Measurements from ENCODE around the gene COMMD8.

Gene COMMD8

DNA sequence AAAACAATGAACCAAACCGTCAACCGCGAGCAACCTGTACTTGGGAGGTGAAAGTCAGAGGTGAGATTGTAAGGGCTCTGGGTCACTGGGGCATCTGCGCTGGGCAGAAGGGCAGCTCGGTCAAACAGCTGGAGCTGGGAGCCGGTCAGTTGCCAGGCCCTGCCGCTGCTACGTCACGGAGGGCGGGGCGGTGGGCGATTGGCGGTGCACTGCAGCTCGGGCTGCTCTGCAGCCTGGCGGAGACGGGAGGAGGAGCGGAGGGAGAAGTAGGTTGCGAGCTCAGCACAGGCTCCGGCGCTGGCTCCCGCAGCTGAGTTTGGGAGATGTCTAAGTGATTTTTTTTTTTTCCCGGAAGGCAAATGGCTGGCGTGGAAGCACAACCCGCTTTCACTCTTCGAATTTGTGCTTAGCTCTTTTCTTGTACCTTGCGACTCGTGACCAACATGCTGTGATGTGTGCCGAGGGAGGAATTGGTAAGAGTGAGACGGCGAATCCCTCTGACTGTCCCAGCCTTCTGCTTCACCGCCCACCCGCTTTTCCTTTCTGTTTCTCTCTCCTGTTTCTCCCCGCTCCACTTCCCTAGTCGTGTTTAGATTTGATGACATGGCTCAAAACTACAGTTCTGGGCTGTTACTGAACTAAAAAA lies 21.7 kb upstream of the COMMD8 start, which contains the start of gene ATP10D:
TSS of gene ATP10D (plus strand) at position 229 of the 646 bp plus-strand sequence. CDS start 27,266 bp downstream, outside the sequence.
- peak within 1 kb of the TSS; percentile 91 for H3K27ac Mint-ChIP-seq
- peak; percentile 83 for DNase-seq
- peak within 1 kb of the TSS; percentile 85 for H3K4me3 Mint-ChIP-seq
- peaks cover 29% of the 10 kb centered on the region for H3K4me1 Mint-ChIP-seq (ENCODE audit: low read depth)
- H3K36me3 Mint-ChIP-seq (ENCODE audit: low read depth), result peaks cover 7% of the 10 kb centered on the region
- no peaks in the 10 kb centered on the region for H3K9me3 Mint-ChIP-seq
- no peaks in the 10 kb centered on the region for H3K27me3 Mint-ChIP-seq

DNA sequence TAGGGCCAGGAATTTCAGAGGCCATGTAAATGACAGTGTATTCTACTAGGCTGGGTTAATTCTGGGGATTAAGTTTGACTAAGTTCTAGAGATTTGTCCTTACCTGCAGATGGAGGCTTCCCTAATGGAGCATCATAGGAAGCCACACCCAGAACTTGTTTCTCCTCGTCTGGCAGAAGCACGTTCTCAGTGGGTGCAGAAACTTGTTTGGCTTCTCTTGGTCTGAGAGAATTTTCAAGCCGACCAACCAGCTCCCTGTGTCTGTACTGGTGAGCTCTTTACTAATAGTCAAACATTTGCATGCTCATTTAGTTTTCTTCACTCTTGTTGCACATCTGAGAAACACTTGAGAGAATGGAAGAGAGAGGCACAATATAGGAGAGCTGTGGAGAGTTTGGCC lies 20.7 kb upstream of the COMMD8 start:
- Mint-ChIP-seq H3K27ac (peak overlapping the region; percentile 47), H3K9me3 (no peaks in the 10 kb centered on the region), H3K4me3 (peak overlapping the region; percentile 85), H3K36me3 (ENCODE audit: low read depth) (peaks cover 7% of the 10 kb centered on the region), H3K27me3 (no peaks in the 10 kb centered on the region), H3K4me1 (ENCODE audit: low read depth) (peaks cover 27% of the 10 kb centered on the region)
- no peak for DNase-seq

DNA sequence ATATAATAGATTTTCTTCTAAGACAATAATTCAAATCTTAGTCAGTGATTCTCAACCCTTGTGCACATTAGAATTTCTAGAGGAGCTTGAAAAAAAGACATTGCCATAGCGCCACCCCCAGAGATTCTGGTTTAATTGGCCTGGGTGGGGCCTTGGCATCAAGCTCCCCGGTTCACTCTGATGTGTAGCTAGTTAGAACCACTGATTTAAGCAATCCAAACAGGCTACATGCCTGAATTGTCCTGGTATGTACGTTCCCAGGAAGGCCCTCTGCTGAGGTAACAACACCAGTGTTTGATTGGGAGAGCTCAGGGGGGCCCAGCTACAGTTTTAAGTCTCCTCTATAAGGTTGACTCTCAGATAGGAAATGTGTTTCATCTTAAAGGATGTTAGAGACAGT lies 20.2 kb upstream of the COMMD8 start:
- Mint-ChIP-seq H3K27ac (no peak overlapping the region), H3K4me3 (no peak overlapping the region), H3K27me3 (no peaks in the 10 kb centered on the region), H3K36me3 (ENCODE audit: low read depth) (peaks cover 7% of the 10 kb centered on the region), H3K4me1 (ENCODE audit: low read depth) (peaks cover 27% of the 10 kb centered on the region), H3K9me3 (no peaks in the 10 kb centered on the region)
- no peak for DNase-seq

DNA sequence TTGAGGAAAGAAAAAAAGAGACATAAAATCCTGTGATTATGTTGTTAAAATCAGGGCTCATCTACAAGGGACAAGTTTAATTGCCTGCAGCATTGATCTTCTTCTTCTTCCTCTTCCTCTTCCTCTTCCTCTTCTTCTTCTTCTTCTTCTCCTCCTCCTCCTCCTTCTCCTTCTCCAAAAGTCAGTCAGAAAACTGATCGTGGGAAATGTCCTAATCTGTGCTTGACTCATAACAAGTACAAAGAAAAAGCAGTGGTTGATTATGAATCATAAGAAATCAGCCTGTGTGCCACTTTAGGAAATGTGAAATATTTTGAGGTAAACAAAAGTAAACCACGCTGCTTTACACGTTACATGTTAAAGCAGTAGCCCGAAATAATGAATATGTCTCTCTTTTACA lies 18.8 kb upstream of the COMMD8 start:
- H3K4me1 Mint-ChIP-seq (ENCODE audit: low read depth), result peaks cover 27% of the 10 kb centered on the region
- no peak for DNase-seq
- H3K36me3 Mint-ChIP-seq (ENCODE audit: low read depth), result peaks cover 7% of the 10 kb centered on the region
- H3K9me3 Mint-ChIP-seq, result no peaks in the 10 kb centered on the region
- H3K27ac Mint-ChIP-seq, result no peak overlapping the region
- no peaks in the 10 kb centered on the region for H3K27me3 Mint-ChIP-seq
- no peak overlapping the region for H3K4me3 Mint-ChIP-seq

DNA sequence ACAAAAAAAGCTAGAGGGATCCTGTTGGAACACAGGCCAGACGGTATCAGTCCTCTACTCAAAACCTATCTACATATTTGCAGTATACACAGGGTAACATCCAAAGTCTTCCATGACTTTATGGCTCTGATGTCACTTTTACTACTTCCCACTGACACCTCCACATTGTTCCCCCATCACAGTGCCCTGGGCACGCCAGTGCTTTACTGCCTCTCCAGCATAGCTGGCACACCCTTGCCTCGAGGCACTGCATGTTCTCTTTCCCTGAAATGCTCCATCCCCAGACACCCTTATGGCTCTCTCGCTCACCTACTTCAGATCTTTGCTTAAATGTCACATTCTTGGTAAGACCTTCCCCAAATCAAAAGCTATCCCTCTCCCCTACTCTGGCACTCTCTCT lies 15.3 kb upstream of the COMMD8 start:
- Mint-ChIP-seq H3K4me3 (no peak overlapping the region), H3K27ac (no peak overlapping the region)

DNA sequence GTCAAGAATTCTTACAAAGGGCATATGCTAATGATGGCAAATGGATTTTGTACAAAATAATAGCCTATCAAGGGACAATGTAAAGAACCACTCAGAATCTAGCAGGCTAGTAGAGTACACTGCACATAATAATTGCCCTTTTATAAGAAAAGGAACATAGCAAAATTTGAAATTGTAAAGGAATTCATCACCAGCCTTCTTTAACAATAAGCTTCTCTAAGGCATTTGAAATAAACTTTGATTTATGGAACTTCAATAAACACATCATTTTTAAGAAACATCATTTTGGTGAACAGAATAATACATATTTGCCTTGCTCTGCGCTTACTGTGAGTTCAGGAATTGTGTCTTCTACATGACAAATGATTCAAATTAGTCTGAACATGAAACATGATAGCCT lies 11.9 kb upstream of the COMMD8 start:
- no peak overlapping the region for H3K27ac Mint-ChIP-seq
- H3K36me3 Mint-ChIP-seq (ENCODE audit: low read depth), result no peaks in the 10 kb centered on the region
- H3K9me3 Mint-ChIP-seq, result no peaks in the 10 kb centered on the region
- no peak for DNase-seq
- H3K4me1 Mint-ChIP-seq (ENCODE audit: low read depth), result no peaks in the 10 kb centered on the region
- H3K4me3 Mint-ChIP-seq, result no peak overlapping the region
- peaks cover 7% of the 10 kb centered on the region for H3K27me3 Mint-ChIP-seq

More for the DNA sequence above, 15.3 kb upstream of the COMMD8 start:
- H3K36me3 Mint-ChIP-seq (ENCODE audit: low read depth), result no peaks in the 10 kb centered on the region
- no peaks in the 10 kb centered on the region for H3K27me3 Mint-ChIP-seq
- H3K4me1 Mint-ChIP-seq (ENCODE audit: low read depth), result peaks cover 5% of the 10 kb centered on the region
- DNase-seq, result no peak
- no peaks in the 10 kb centered on the region for H3K9me3 Mint-ChIP-seq

DNA sequence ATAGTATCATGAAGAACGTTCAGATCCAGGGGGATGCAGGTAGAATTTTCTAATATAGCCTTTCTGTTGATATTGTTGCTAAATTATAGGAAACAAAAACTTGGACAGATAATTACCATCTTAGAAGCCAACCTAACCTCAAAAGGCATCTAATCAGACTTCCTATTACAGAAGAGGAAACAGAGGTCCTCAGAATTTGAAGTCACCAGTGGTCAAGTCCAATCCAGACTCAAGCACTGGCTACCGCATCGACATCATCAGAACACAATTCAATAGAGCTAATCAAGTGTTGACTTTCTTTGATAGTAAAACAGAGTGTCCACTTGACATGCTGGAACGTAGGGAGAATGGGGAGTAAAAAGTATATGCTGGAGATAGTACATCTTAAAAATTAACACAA lies 11.3 kb upstream of the COMMD8 start:
- DNase-seq, result no peak
- Mint-ChIP-seq H3K9me3 (no peaks in the 10 kb centered on the region), H3K27me3 (peaks cover 7% of the 10 kb centered on the region), H3K36me3 (ENCODE audit: low read depth) (no peaks in the 10 kb centered on the region), H3K4me3 (no peak overlapping the region), H3K27ac (no peak overlapping the region), H3K4me1 (ENCODE audit: low read depth) (no peaks in the 10 kb centered on the region)

DNA sequence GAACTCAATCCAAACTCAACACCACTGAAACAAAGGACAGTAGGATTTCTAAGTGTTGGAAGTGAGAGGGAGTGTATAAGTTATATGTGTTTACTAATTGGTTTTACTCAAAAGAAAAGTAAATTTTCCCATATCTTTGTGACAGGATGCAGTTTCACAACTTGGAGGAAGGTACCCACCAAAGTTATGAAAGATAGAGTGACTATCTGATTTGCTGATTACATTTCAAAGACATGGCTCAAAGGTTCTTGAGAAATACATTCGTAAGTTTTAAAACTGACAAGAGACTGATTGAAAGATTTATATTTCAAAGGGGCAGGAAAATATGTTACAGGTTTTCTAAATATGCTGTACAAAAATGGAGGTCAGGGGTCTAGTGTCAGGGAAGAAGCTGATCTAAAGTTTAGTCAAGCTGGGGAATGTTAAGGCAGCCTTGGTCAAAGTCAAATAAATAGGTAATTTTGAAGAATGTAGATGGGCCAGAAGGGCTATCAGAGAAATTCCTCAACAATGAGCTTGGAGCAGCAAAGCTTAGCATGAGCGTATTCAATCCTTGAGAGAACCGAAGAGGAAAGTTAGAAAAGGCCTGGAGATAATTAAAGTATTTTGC lies 9.7 kb upstream of the COMMD8 start:
- Mint-ChIP-seq H3K27me3 (peaks cover 7% of the 10 kb centered on the region), H3K4me3 (no peak overlapping the region), H3K4me1 (ENCODE audit: low read depth) (no peaks in the 10 kb centered on the region), H3K27ac (no peak overlapping the region), H3K9me3 (no peaks in the 10 kb centered on the region), H3K36me3 (ENCODE audit: low read depth) (no peaks in the 10 kb centered on the region)
- DNase-seq, result no peak

DNA sequence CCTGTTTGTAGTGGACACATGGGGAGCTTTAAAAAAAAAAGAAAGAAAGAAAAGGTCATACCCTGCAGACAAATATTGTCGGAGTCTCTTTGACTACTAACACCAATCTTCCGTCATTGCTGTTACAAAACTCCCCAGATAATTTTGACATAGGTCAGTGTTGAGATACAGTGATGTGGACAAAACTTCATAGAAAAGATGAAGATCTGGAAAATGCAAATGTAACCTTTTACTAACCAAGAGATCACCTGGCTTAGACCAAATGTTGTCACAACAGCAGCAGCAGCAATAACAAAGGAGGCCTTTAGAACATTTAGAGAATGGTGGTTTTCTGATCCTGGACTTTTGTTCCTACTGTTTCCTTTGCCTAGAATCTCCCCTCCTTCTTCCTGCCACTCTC lies 8.1 kb upstream of the COMMD8 start:
- Mint-ChIP-seq H3K36me3 (ENCODE audit: low read depth) (no peaks in the 10 kb centered on the region), H3K27me3 (peaks cover 7% of the 10 kb centered on the region), H3K27ac (no peak overlapping the region), H3K9me3 (no peaks in the 10 kb centered on the region), H3K4me3 (no peak overlapping the region), H3K4me1 (ENCODE audit: low read depth) (no peaks in the 10 kb centered on the region)
- DNase-seq, result no peak

DNA sequence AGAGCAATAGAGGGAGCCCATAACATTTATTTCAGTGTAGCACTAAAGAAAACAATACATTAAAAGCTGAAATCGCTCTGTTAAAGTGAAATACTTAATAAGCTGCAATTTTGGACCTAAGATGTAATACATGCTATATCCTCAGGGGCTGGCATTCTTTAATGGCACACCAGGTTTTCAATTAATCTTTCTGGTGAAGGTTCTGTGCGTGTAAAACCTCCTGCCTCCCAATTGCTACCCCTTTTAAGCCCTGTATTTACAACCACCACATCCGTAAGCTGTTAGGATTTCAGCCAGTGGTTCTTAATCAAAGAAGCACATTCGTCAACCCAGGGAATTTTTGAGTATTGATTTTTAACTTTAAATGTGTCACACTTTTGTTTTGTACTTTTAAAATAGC lies 7.6 kb upstream of the COMMD8 start:
- H3K27me3 Mint-ChIP-seq, result peaks cover 7% of the 10 kb centered on the region
- no peak overlapping the region for H3K27ac Mint-ChIP-seq
- no peaks in the 10 kb centered on the region for H3K9me3 Mint-ChIP-seq
- no peaks in the 10 kb centered on the region for H3K4me1 Mint-ChIP-seq (ENCODE audit: low read depth)
- H3K4me3 Mint-ChIP-seq, result no peak overlapping the region
- no peak for DNase-seq
- no peaks in the 10 kb centered on the region for H3K36me3 Mint-ChIP-seq (ENCODE audit: low read depth)

DNA sequence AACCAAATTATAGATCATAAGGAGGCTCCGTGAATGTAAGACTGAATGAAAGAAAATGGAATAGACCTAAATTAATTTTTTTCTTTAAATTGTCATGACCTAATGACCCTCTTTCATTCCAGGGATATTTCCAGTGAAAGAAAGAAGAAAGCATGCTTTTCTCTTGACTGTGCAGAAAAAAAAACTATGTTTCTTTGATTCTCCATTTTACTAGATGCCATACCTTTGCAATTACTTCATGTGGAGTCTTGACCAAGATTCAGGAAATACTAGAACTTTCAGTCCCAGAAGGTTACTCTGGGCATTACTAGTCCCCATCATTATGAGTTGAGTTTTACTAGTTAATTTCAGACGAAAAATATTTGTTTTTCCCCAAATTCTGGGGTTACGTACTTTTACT lies 6.4 kb upstream of the COMMD8 start:
- Mint-ChIP-seq H3K4me3 (no peak overlapping the region), H3K27me3 (peaks cover 7% of the 10 kb centered on the region), H3K9me3 (no peaks in the 10 kb centered on the region), H3K36me3 (ENCODE audit: low read depth) (no peaks in the 10 kb centered on the region), H3K4me1 (ENCODE audit: low read depth) (no peaks in the 10 kb centered on the region), H3K27ac (no peak overlapping the region)
- DNase-seq, result no peak

DNA sequence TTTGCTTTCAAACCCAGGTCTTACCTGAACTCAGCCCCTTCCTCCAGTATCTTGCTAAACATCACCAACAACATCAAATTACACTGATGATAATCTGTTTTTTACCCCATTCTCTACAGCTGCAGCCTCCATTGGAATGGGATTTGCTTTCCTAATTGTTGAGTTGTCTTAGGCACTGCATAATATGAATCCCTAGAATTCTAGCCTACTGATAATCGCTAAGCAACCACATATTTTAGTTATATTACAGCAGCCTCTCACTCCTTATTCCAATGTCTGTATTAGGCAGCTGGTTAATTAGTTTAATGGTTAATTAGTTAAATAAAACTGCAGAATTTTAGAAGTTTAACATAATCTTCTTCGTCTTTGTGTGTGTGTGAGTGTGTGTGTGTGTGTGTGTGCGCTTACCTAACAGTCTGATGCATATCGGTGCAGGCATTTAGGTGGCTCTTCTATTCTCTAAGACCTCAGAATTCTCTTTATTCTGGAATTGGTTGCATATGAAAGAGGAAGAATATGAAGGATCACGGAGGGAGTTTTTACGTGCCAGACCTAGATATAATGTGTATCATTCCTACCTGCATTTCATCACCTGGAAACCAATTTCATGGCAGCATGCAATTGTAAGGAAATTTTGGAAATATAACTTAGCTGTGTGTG lies 5.3 kb upstream of the COMMD8 start:
- no peak overlapping the region for H3K4me3 Mint-ChIP-seq
- no peak overlapping the region for H3K27ac Mint-ChIP-seq
- H3K27me3 Mint-ChIP-seq, result peaks cover 7% of the 10 kb centered on the region
- no peaks in the 10 kb centered on the region for H3K9me3 Mint-ChIP-seq
- H3K4me1 Mint-ChIP-seq (ENCODE audit: low read depth), result peaks cover 1% of the 10 kb centered on the region
- DNase-seq, result no peak
- no peaks in the 10 kb centered on the region for H3K36me3 Mint-ChIP-seq (ENCODE audit: low read depth)

DNA sequence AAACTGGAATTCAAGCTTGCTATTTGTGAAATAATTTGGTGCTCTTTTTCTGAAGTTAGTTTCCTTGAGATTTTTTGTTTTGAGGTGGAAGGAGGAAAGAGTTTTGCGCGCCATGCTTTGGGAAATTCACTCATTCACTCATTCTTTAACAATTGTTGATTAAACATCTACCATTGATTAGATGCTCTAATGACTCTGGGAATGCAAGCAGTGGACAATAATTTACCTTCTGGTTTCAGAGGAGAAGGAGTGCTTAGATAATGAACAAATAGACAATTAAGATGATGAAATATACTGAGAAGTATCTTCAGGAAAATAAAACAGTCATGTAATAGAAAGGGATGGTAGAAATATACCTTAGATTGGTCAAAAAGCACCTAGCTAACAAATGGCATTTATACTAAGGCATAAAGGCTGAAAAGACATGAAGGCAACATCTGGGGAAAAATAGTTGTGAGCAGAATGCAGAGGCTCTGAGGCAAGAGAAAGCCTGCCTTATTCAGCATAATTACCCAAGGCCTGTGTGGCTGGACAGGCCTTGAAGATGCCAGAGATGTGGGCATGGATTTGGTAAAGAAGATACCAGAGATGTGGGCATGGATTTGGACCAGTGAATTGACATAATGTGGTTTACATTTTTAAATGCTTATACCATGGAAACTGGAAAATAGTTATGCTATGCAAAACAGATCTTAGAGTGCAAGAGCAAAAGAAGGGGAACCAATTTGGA lies 2.7 kb upstream of the COMMD8 start:
- no peaks in the 10 kb centered on the region for H3K27me3 Mint-ChIP-seq
- H3K27ac Mint-ChIP-seq, result no peak overlapping the region
- H3K4me1 Mint-ChIP-seq (ENCODE audit: low read depth), result peaks cover 22% of the 10 kb centered on the region
- H3K9me3 Mint-ChIP-seq, result no peaks in the 10 kb centered on the region
- H3K4me3 Mint-ChIP-seq, result no peak overlapping the region
- H3K36me3 Mint-ChIP-seq (ENCODE audit: low read depth), result peaks cover 6% of the 10 kb centered on the region
- no peak for DNase-seq

DNA sequence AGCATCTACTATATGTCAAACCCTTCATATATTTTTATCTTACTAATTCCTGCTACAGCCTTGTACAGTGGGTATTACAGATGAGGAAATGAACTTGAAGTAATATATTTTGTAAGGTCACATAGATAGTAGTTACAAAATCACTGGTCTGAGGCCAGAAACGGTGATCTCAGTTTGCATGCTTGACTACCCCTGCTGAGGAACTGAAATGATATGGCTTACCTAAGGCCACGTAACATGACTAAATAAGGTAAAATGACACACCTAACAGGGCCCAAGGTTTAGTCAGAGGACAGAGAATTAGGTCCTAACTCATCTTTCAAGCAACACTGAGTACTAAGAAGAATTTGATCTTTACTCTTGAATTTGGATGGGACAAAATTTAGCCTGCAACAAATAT lies 1.5 kb upstream of the COMMD8 start:
- Mint-ChIP-seq H3K27me3 (no peaks in the 10 kb centered on the region), H3K36me3 (ENCODE audit: low read depth) (peaks cover 8% of the 10 kb centered on the region), H3K4me1 (ENCODE audit: low read depth) (peaks cover 30% of the 10 kb centered on the region), H3K9me3 (no peaks in the 10 kb centered on the region), H3K27ac (no peak overlapping the region), H3K4me3 (no peak overlapping the region)
- no peak for DNase-seq

DNA sequence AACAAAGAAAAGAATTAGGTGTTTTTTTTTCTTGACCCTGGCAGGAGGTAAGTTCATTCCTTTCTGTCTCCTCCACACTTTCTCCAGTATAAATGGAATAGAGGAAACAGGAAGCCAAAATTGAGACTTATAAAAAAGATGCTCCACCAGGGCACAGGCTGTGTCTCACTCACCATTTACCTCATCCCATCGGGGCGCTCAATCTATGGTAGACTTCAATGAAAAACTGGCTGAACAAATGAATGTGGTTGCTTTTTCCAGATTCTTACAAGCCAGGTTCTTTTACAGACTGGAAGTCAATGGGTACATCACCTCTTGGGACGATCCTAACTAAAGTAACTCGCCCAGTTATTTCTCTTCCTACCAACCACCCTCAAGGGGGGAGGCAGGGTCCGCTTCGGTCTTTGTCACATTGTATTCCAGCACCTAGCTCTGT lies 685 bp downstream of the COMMD8 start:
- Mint-ChIP-seq H3K27me3 (no peaks in the 10 kb centered on the region), H3K4me3 (peak overlapping the region; percentile 87), H3K27ac (peak overlapping the region; percentile 84), H3K9me3 (no peaks in the 10 kb centered on the region), H3K36me3 (ENCODE audit: low read depth) (peaks cover 28% of the 10 kb centered on the region), H3K4me1 (ENCODE audit: low read depth) (peaks cover 38% of the 10 kb centered on the region)
- no peak for DNase-seq

Measured in activated T-cell treated with anti-CD3 and anti-CD28 coated beads, Interleukin-2, amount 50 U/mL, for 24 hours (primary cell).